ENCODE data around the gene STXBP3.

STXBP3 gene

DNA sequence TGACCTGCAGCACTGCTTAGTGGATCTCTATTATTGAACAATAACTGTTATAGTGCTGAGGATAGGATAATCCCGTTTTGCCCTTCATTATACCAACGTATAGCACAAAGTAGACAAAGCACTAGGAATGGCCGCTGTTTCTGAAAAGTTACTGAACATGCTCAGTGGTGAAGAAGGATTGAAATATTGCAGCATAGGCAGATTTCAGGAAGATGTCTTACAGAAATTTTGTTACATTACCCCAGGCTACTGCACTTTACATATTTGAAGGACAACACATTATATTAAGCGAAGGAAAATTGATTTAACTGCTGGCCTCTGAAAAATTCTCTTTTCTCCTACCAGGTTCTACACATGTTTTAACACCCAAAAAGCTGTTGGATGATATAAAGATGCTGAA, 62.0 kb downstream of the STXBP3 start:
- DNase-seq = no peak

DNA sequence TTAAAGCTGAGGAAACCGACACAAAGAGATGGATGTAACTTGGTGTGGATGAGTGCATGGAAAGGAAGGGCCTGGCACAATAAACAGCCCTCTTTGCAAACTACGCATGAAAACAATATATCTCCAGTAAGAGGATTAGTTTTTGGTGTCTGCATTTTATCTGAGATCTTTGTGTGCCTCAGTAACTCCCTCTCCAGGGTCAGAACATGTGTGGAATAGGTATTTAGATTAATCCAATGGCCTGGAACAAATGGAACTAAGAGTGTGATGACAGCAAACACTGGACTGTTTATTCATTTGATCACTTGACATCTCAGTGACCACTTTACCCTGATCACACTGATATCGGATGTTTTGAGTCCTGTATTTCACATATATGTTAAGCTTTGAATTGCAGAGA, 65.1 kb downstream of the STXBP3 start:
- no peak for DNase-seq

DNA sequence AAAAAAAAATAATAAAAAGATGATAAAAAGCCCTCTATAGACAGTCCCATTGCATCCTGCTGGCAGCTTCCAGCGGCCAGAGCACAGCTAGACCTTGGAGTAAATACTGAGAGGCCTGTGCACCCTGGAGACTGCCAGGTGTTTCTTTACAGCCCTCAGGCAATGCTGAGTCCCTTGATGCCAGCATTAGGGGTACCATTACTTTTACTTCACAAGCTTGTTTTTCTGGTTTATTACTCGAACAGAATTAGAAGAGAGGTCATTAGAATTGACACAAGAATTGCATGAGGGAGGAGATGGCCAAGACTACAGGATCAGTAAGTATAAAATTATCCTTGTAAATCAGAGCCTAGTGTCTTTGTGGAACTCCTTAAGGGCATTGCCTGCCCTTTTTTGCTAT, 66.9 kb downstream of the STXBP3 start:
- DNase-seq = peak; percentile 88

DNA sequence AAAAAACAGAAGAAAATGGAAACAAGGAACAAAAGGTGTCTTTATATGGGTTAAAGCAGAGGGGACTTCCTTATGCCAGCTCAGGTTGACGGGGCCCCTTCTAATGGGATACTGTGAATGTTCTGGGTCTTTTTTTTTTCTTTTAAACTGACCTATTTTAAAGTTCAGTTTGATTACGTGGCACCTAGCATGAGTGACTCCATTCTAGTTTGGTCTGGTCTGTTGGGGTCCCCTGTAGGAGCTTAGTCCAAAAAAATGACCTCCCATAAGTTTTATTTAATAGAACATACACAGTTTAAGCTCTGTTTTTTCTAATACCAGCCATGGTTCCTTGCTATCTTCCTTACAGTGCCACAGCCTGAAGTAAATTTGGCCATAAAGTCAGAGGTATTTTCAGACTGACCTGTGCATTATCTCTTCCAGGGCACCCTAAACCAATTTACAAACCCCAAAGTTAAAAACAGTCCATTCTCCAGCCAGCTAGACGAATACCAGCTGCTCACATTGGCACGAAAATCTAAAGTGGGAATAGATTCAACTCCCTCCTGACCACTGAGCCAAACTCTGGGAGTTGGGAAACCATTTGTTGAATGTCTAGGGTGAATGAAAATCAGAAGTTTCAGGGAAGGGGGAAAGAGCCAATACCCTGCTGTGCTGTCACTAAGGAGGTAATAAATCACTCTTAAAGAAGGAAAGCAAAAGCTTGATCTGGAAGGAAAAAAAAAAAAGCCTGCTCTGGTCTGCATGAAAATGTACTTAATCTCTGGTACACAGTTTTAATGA, 68.1 kb downstream of the STXBP3 start:
- peak; percentile 84 for DNase-seq

DNA sequence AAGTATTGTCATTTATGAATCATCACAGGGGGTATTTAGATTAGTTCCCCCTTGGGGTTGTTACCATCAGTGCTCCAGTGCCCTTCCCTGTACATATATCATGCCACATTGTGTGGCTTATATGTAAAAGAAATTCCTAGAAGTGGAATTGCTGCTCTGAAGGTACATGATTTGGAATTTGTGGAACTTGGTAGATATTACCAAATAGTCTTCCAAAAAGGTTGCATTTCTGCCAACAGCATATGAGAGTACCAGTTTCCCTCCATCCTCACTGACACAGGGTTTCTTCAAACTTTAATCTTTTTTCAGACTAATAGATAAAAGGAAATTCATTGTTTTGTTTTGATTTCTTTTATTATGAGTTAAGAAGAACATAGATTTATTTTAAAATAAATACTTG, 69.1 kb downstream of the STXBP3 start:
- peak; percentile 32 for DNase-seq

- DNase-seq = peak; percentile 89
These were observed 69.8 kb downstream of the STXBP3 start for GRCh38 chr1:108816049-108816893.

GRCh38 chr1:108817016-108817415, 70.5 kb downstream of the STXBP3 start:
- peak; percentile 54 for DNase-seq

DNA sequence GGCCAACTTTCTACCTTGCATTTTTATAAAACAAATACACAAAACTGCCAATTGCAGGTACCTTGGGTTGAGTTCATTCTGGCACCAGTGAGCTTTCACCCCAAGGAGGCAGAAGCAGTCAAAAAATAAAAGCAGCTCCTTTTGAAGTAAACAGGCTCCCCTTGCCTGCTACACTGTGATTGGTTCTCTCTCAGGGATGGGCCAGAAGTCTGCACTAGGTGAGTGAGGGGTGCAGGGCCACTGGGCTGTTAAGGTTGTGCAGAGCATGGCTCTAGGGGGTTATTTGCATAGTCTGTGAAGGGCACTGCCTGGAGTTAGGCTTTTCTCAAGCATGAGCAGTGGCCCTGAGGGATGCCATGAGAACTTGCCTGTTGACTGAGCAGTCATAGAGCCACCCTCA, 71.3 kb downstream of the STXBP3 start:
- peak; percentile 32 for DNase-seq

GRCh38 chr1:108819878-108820277, 73.4 kb downstream of the STXBP3 start:
- no peak for DNase-seq

DNA sequence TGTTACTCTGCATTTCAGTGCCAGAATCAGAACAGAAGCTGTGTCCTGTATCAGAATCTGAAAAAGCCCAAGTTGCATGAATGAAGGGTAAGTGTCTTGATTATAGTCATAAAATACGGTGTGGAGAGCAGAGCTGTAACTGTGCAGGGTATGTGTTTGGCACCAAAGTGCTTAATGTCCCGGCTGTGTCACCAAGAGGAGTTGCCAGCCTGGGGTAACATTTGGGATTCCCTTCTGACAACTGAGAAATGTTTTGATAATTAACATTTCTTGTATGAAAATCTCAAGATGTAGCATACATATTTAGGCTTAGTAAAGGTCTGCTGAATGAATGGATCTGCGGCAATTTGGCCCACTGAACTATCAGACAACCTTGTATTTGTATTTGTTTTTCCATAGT, 77.2 kb downstream of the STXBP3 start:
- no peak for DNase-seq

DNA sequence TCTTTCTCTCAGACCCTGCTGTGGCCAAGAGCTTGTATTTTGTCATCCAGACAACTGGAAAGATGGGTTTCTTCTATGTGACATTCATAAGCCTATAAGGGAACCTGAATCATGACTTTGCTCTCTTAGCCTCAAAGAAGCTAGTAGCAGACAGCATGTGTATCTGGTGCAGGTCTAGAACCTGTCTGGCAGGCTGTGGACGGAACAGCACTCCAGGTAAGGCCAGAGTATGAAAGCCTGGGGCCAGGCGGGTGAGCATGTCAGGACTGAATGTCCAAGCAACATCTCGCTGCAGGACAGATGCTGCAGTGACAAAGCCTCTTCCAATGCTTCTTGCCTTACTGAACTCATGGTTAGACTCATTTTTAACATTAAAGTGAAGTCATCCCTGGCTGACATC, 77.6 kb downstream of the STXBP3 start:
- DNase-seq = no peak

- peak; percentile 86 for DNase-seq
These were observed 79.7 kb downstream of the STXBP3 start for GRCh38 chr1:108826081-108826635.

DNA sequence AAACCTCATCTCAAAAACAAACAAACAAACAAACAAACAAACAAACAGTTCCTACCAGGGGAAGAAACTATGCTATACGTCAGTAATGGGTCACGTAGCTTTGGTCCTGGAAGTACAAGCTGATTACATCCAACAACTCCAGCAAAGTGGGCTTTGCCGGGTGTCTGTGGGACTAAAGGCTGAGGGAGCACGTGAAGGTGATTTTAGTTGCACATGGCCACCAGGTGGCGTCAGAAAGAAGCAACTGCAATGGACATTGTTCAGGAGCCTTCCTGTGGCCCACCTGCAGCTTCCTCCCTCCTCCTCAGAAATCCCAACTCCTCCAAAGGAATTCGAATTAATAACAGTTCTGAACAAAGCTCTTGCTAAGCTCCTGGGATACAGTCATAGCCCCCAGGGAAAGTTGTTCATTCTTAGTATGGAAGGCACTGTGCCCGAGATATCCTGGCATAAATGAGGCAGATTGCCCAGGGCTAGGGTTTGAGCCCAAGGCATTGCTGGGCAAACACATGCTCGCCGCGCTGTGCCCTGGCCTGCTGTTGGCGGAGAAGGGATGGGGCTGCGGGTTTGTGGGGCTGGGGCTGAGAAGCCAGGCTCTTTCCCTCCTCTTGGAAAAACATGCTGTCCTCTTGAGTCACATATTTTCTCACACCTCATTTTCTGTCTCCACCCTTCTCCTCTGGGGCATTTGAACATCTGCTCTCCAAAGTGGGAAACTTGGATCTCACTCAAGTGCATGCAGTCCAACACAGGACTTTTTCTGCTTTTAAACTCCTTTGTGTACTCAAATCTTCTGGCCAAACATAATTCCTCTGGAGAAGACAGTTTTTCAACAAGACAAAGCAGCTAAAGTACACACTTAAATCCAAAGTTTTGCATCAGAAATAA, 81.8 kb downstream of the STXBP3 start:
- peak; percentile 80 for DNase-seq

DNA sequence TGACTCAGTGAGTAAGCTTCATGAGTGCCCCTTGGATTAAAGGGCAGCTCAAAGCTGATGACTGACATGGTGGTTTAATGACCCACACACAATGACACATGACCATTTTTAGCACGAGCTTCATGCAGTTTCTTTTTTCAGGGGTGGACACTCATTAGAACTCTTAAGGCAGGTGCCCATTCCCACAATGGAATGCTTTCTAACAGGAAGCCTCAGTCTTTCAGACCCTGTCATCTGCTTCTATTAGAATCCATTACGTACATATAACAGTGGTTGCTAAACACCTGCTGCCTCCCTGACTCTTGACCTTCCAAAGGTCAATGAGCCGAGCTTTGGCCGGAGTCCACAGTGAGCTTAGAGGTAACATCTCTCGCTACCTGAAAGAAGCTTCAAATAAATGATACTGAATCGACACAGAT, 83.0 kb downstream of the STXBP3 start:
- DNase-seq = no peak

DNA sequence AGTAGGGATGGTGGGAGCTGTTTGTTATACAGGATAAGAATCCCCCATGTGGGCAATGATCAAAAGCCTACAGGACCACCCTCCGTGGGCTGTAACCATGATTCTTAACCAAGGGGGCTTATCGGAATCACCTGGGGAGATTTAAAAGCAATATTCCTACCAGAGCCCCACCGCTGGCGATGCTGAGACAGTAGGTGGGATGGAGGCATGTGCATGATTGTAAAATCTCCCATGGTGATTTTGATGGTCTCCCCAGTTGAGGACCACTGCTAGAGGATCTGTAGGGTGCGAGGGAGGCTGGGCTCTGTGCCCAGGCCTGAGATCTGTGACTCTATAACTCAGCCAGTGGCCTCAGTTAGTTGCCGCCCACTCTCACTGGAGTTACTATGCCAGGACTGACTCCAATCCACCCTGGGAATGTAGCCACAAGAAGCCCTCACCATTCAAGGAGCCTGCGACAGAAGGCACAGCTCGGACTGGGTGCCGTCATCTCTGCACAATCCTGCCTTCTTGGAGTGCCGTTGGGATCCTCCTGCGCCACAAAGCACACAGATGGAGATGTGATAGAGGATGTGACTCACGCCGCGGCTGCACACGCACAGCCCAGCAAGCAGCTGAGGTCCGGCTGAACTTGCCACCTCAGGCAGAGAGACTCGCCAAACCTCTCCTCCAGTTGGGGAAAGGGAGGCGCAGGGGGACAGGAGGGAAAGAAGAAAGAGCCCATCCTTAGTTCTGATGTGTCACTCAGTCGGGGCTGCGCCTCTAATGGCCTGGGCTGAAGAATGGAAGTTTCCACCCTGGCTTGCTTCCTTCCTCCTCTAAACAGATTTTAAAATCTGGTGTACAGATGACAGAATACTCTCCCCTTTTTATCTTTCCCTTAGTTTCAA, 83.9 kb downstream of the STXBP3 start:
- no peak for DNase-seq

GRCh38 chr1:108831225-108831624, 84.8 kb downstream of the STXBP3 start:
- DNase-seq = no peak

- DNase-seq = no peak
These were observed 86.5 kb downstream of the STXBP3 start for GRCh38 chr1:108832929-108833328.

DNA sequence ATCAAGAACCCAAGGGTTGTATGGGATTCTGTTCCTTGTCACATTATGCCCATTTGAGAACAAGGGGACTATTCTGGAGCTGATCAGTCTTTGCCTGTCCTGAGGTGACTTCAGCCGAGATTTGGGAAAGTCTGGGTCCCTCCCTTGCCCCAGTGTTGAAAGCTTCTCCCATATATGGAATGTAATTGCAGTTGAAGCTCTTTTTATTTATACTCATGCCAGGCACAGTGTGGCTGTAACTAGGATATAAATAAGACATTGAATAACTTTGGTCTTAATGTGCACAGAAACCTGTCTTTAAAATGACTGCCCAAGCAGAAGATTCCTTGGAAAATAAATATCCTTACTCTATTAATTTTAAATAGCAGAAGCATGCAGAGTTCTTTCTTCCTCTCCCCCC, 95.2 kb downstream of the STXBP3 start:
- no peak for DNase-seq

DNA sequence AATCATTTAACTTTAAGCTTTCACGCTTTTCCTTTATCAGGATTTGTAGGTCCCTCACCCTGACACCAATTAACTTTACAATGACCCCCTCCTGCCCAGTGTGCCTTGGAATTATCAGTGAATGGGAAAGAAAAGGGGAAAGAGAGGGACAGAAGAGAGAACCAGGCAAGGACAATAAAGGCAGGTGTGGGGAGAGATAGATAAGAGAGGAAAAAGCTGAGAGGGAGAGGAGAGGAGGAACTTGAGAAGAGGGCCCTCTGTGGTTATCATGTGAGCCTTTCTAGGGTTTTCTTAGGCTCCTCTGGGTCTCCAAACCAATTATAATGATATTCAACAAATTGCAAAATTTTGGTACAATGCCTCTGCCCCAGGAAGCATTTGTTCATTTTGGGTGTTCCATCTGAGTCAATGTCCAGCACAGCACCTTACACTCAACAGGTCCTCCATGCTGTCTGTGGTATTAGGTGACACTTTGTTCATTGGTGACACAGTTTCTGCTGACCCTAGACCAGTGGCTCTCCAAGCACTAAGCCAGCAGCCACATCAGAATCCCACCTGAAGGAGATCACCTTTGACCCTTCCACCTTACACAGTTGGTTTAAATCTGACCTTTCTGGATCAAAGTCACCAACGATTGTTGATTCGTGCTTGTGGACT, 96.2 kb downstream of the STXBP3 start:
- no peak for DNase-seq

- no peak for DNase-seq
These were observed 97.1 kb downstream of the STXBP3 start for GRCh38 chr1:108843390-108844137.

Data from NCI-H69 (cell line).